ENCODE measurements around the gene ATRN.

Gene ATRN

GRCh38 chr20:3679749-3680700 is 209.2 kb downstream of the ATRN start:
- DNase-seq: no peak

- DNase-seq: no peak
Observed at GRCh38 chr20:3680701-3681351, 210.0 kb downstream of the ATRN start.

GRCh38 chr20:3681352-3681930 is 210.6 kb downstream of the ATRN start:
- DNase-seq: no peak

GRCh38 chr20:3681931-3682781 is 211.3 kb downstream of the ATRN start, which contains the start of gene ADAM33:
Gene ADAM33 (minus strand): TSS chr20:3682010. CDS start chr20:3682004, 6 bp downstream.
- no peak for DNase-seq

- no peak for DNase-seq
Observed at GRCh38 chr20:3685341-3685740, 214.5 kb downstream of the ATRN start.

- no peak for DNase-seq
Observed at GRCh38 chr20:3686421-3686820, 215.6 kb downstream of the ATRN start.

- DNase-seq: no peak
Observed at GRCh38 chr20:3686867-3687321, 216.1 kb downstream of the ATRN start.

GRCh38 chr20:3687655-3688054 is 216.8 kb downstream of the ATRN start:
- DNase-seq: no peak

GRCh38 chr20:3689978-3690377 is 219.2 kb downstream of the ATRN start:
- no peak for DNase-seq

- DNase-seq: no peak
Observed at GRCh38 chr20:3690413-3690812, 219.6 kb downstream of the ATRN start.

- no peak for DNase-seq
Observed at GRCh38 chr20:3691306-3691705, 220.5 kb downstream of the ATRN start.

- DNase-seq: no peak
Observed at GRCh38 chr20:3691897-3692296, 221.1 kb downstream of the ATRN start.

GRCh38 chr20:3692706-3693294 is 222.0 kb downstream of the ATRN start:
- DNase-seq: no peak

GRCh38 chr20:3693376-3693775 is 222.6 kb downstream of the ATRN start:
- no peak for DNase-seq

- DNase-seq: no peak
Observed at GRCh38 chr20:3694864-3695263, 224.0 kb downstream of the ATRN start.

- no peak for DNase-seq
Observed at GRCh38 chr20:3696200-3696599, 225.4 kb downstream of the ATRN start.

- no peak for DNase-seq
Observed at GRCh38 chr20:3696745-3697587, 226.1 kb downstream of the ATRN start.

GRCh38 chr20:3697588-3698305 is 226.9 kb downstream of the ATRN start:
- no peak for DNase-seq

GRCh38 chr20:3698591-3699001 is 227.8 kb downstream of the ATRN start:
- DNase-seq: no peak

GRCh38 chr20:3699037-3699436 is 228.2 kb downstream of the ATRN start:
- DNase-seq: no peak

Data from activated naive CD4-positive, alpha-beta T cell (primary cell).